ENCODE measurements around the gene CTSL.

Gene CTSL

DNA sequence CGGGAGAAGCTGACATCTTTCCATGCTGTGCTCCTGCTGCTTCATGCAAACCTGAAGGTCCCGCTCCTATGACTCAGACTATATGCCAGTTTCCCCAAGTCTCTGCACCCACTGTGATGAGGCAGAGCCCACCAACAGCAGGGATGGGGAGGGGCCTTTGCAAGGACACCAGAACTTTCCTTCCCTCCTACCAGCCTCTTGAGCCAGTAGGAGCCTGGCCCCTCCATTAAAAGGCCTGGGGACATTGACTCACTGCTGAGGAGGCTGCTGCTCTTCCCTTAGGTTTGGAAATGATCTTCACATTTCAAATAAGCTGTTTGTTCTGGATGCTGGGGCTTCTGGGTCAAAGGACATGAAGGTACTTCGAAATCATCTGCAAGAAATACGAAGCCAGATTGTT, 26.1 kb upstream of the CTSL start:
- TF ChIP-seq, protein P1, sequence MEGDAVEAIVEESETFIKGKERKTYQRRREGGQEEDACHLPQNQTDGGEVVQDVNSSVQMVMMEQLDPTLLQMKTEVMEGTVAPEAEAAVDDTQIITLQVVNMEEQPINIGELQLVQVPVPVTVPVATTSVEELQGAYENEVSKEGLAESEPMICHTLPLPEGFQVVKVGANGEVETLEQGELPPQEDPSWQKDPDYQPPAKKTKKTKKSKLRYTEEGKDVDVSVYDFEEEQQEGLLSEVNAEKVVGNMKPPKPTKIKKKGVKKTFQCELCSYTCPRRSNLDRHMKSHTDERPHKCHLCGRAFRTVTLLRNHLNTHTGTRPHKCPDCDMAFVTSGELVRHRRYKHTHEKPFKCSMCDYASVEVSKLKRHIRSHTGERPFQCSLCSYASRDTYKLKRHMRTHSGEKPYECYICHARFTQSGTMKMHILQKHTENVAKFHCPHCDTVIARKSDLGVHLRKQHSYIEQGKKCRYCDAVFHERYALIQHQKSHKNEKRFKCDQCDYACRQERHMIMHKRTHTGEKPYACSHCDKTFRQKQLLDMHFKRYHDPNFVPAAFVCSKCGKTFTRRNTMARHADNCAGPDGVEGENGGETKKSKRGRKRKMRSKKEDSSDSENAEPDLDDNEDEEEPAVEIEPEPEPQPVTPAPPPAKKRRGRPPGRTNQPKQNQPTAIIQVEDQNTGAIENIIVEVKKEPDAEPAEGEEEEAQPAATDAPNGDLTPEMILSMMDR (IDR thresholded peaks at IDR 0.05; ENCODE audit: low read length, missing control alignments) = no peak
- no peak for DNase-seq (ENCODE audit: low read depth)
- H3K4me3 ChIP-seq (replicated peaks; ENCODE audit: low read depth, low read length) = no peak overlapping the region

DNA sequence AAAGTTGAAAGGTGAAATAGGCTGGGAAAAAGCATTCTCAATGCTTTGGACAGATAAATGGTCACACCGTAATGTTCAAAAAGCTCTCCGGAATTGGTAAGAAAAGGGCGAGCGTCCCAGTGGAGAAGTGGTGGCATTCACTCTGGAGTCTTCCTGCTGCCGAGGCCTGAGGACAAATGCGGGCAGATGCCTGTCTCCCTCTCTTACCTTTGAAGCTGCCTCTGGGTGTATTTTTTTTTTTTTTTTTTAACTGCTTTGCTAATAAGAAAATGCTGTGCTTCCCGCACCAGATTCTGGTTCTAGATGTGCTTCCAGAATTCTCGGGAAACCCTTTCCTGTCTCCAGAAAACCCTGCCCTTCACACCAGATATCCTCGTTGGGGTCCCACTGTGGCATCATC, 24.4 kb upstream of the CTSL start:
- TF ChIP-seq, protein P1 (IDR thresholded peaks at IDR 0.05; ENCODE audit: low read length, missing control alignments) = no peak
- no peak for DNase-seq (ENCODE audit: low read depth)
- no peak overlapping the region for H3K4me3 ChIP-seq (replicated peaks; ENCODE audit: low read depth, low read length)

DNA sequence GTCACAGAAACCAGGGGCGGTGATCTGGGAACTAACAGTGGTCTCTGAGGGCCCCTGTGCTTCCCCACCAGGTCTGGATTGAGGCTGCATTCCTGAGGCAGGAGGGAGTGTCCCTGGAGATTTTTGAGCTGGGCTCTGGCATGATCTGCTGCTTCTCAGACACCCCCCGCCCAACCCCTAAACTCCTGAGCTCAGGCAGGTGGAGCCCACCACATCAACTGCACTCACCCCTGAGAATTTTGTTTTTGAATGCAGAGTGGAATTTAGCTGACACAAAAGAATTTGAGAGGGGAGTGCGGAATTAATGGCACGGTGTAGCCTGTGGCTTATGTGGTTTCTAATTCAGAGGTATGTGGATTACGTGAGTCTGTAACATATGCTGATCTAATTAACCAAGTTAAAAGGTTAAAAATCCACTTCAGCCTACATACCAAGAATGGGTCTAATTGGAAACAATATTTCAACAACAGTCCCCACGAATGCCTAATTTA, 23.9 kb upstream of the CTSL start:
- TF ChIP-seq, protein P1 (IDR thresholded peaks at IDR 0.05; ENCODE audit: low read length, missing control alignments) = no peak
- no peak overlapping the region for H3K4me3 ChIP-seq (replicated peaks; ENCODE audit: low read depth, low read length)
- no peak for DNase-seq (ENCODE audit: low read depth)

DNA sequence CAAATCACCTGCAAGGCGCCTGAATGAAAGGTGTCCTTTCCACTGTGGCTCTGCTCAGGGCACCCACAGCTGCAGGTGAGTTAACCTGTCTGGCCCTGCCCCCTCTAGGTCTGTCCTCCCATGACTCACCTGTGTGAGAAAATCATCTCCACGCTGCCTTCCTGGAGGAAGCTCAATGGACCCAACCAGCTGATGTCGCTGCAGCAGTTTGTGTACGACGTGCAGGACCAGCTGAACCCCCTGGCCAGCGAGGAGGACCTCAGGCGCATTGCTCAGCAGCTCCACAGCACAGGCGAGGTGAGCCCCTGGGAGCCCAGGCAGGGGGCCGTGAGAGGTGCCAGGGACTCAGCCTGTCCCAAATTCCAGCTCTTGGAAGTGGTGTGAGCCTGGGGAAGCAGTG, 23.0 kb upstream of the CTSL start:
- TF ChIP-seq, protein P1 (IDR thresholded peaks at IDR 0.05; ENCODE audit: low read length, missing control alignments) = no peak
- no peak overlapping the region for H3K4me3 ChIP-seq (replicated peaks; ENCODE audit: low read depth, low read length)
- no peak for DNase-seq (ENCODE audit: low read depth)

DNA sequence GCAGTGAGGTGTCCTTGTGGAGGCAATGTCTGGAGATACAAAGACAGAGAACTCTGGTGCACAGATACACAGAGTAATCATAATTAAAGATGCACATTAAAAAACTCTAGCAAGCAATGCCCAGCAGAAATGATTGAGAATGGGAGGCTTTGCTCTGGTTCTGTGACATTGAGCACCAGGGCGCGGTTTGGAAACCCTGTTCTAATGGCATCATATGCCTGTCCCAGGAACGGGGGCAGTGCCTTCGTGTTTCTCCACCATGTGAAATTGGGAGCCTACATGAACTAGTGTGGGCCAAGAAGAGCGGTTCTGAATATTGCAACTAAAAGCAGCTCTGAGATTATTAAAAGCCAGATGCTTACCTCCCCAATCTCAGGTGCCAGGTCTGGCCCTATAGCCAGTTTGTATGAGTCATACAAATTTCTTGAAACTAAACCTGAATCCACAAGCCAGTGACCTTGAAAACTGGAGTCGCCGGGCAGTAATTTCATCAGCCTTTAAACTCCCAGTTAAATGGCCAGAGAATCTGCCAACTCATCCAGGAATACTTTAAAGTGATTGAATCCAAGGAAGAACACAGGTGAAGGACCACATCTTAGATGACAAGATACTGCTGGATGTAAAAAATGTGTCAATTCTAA, 22.2 kb upstream of the CTSL start:
- DNase-seq (ENCODE audit: low read depth) = no peak
- TF ChIP-seq, protein P1 (IDR thresholded peaks at IDR 0.05; ENCODE audit: low read length, missing control alignments) = no peak
- H3K4me3 ChIP-seq (replicated peaks; ENCODE audit: low read depth, low read length) = no peak overlapping the region

DNA sequence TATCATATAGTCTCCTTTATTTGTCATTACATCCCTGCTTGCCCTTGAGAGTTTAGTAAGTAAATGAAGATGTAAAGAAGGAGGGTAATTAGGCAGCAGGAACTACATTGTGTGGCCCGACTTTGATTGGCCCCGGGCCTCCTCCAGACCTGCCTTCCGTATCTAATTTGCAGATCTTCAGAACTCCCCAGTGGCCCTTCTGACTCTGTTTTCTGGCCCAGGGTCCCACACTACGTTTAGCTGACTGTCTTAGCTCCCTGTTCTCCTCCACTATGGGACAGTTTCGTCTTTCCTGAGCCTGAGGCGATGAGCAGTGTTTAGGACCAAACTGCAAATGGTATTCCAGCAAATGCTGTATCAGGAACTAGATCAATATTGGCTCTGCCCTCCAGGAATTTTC, 21.6 kb upstream of the CTSL start:
- no peak for DNase-seq (ENCODE audit: low read depth)

More for the DNA sequence above, 21.6 kb upstream of the CTSL start:
- TF ChIP-seq, protein P1 (IDR thresholded peaks at IDR 0.05; ENCODE audit: low read length, missing control alignments) = no peak
- H3K4me3 ChIP-seq (replicated peaks; ENCODE audit: low read depth, low read length) = no peak overlapping the region

All from fibroblast of pulmonary artery (primary cell).